A549 (cell line): ENCODE data around the gene SLC25A39. TPM values are rescaled to one million over a fixed set of nuclear protein-coding genes. Genes with fewer than 3 reads are reported as not detected.
A peak's percentile ranks its signal among the peaks of the same experiment; 100 is the strongest.

Source experiments
- ATAC-seq, 2 experiments: fragments of 200-7000 bp in 1 of 2; fragments of >200 bp in 1 of 2; cut with Nextera tagmentation in 1 of 2; cut with Tn5 transposase in 1 of 2; 3 replicates each; pipeline versions ENCODE4 v1.8.0 to v1.9.1; 2018 to 2020; ENCODE audit warnings: mild to moderate bottlenecking in 1 of 2, moderate library complexity in 1 of 2
- CTCF ChIA-PET: fragments of 300-600 bp; sonication (Branson Sonifier 250); formaldehyde crosslinking; extraction: SDS; loops from one replicate; lab custom pipeline; 2021; ENCODE audit warnings: antibody characterized with exemption, inconsistent platforms; lab: Yijun Ruan, JAX
- POLR2A ChIA-PET: fragments of 350-600 bp; formaldehyde crosslinking; extraction: SDS; loops from one replicate; lab custom pipeline; 2021; ENCODE audit warnings: antibody characterized with exemption, inconsistent platforms; lab: Yijun Ruan, JAX
- DNase-seq, 2 experiments: peaks; one replicate each; pipeline versions ENCODE4 v3.0.0 to v3.0.0-alpha.2; 2011 to 2016; ENCODE audit warnings: low read depth in 1 of 2, low spot score in 1 of 2
- FAIRE-seq: peaks from 2 replicates; lab custom pipeline; 2011; peaks lifted over from hg19 to GRCh38; lab: Jason Lieb, UNC
- H3K27ac ChIP-seq, 2 experiments: fragments of >200 bp; sonication (Bioruptor Twin); formaldehyde crosslinking; 3 replicates each; pipeline ENCODE4 v1.5.1; 2016 to 2017
- H3K4me1 ChIP-seq: fragments of >200 bp; sonication (Bioruptor Twin); formaldehyde crosslinking; 3 replicates; pipeline ENCODE4 v1.6.1; 2016
- H3K4me2 ChIP-seq: fragments of >200 bp; sonication (Bioruptor Twin); formaldehyde crosslinking; 3 replicates; pipeline ENCODE4 v1.6.1; 2016
- H3K4me3 ChIP-seq: fragments of >200 bp; sonication (Bioruptor Twin); formaldehyde crosslinking; 3 replicates; pipeline ENCODE4 v1.5.1; 2016
- H3K9me3 ChIP-seq: fragments of >200 bp; sonication (Bioruptor Twin); formaldehyde crosslinking; 3 replicates; pipeline ENCODE4 v1.6.1; 2016
- BHLHE40 ChIP-seq: IDR thresholded peaks from 2 replicates; pipeline ENCODE4 v1.6.1; 2012; ENCODE audit warnings: low read depth, low read length, inconsistent platforms
- CBX8 ChIP-seq: fragments of 200-600 bp; sonication (generic); IDR thresholded peaks from 2 replicates; pipeline ENCODE4 v1.6.1; 2016
- CHD4 ChIP-seq: fragments of 200-600 bp; sonication (generic); IDR thresholded peaks from 2 replicates; pipeline ENCODE4 v1.6.1; 2016; ENCODE audit warnings: antibody characterized with exemption, mild to moderate bottlenecking, borderline replicate concordance
- EHF ChIP-seq: fragments of 250-450 bp; sonication (Bioruptor Pico); IDR thresholded peaks from 2 replicates; pipeline ENCODE4 v1.5.0; 2020; ENCODE audit warnings: mild to moderate bottlenecking
- ESRRA ChIP-seq: fragments of 150-350 bp; IDR thresholded peaks from 2 replicates; pipeline ENCODE4 v1.6.1; 2014; ENCODE audit warnings: mild to moderate bottlenecking, low read length, borderline replicate concordance
- FOSB ChIP-seq: fragments of 250-450 bp; sonication (Bioruptor Pico); IDR thresholded peaks from 2 replicates; pipeline ENCODE4 v1.5.0; 2020; ENCODE audit warnings: mild to moderate bottlenecking, moderate library complexity
- FOSL2 ChIP-seq, 2 experiments: fragments of 450-650 bp in 1 of 2; fragments of >200 bp in 1 of 2; sonication (Bioruptor Twin) in 1 of 2; formaldehyde crosslinking; IDR thresholded peaks; 2 replicates each; pipeline versions ENCODE4 v1.5.0 to v1.6.1; 2016 to 2020; ENCODE audit warnings: mild to moderate bottlenecking in 1 of 2, moderate library complexity in 1 of 2
- FOXS1 ChIP-seq: fragments of 250-450 bp; sonication (Bioruptor Pico); IDR thresholded peaks from 2 replicates; pipeline ENCODE4 v1.5.0; 2020; ENCODE audit warnings: mild to moderate bottlenecking, moderate library complexity
- KDM1A ChIP-seq: fragments of 200-600 bp; sonication (generic); IDR thresholded peaks from 2 replicates; pipeline ENCODE4 v1.6.1; 2016; ENCODE audit warnings: low read depth, mild to moderate bottlenecking
- KDM5A ChIP-seq: fragments of 200-600 bp; sonication (generic); IDR thresholded peaks from 2 replicates; pipeline ENCODE4 v1.6.1; 2016; ENCODE audit warnings: antibody characterized with exemption, mild to moderate bottlenecking
- MAZ ChIP-seq: fragments of 150-350 bp; IDR thresholded peaks from 2 replicates; pipeline ENCODE4 v1.6.1; 2014; ENCODE audit warnings: antibody characterized with exemption, low read depth, low read length, borderline replicate concordance
- MYC ChIP-seq: IDR thresholded peaks from 2 replicates; pipeline ENCODE4 v1.6.1; 2012; ENCODE audit warnings: mild to moderate bottlenecking, inconsistent platforms, low read length, improper control_type of control experiment, borderline replicate concordance
- NR3C1 ChIP-seq: fragments of >200 bp; sonication (Bioruptor Twin); formaldehyde crosslinking; IDR thresholded peaks from 3 replicates; pipeline ENCODE4 v1.6.1; 2017
- PHF8 ChIP-seq: fragments of 200-600 bp; sonication (generic); IDR thresholded peaks from 2 replicates; pipeline ENCODE4 v1.6.1; 2016; ENCODE audit warnings: low read depth, mild to moderate bottlenecking, antibody characterized with exemption, moderate library complexity, borderline replicate concordance
- POLR2A ChIP-seq: IDR thresholded peaks from 2 replicates; pipeline ENCODE4 v1.6.1; 2012; ENCODE audit warnings: mild to moderate bottlenecking, low read length
- RAD21 ChIP-seq, 2 experiments: fragments of >200 bp in 1 of 2; sonication (Bioruptor Twin) in 1 of 2; formaldehyde crosslinking in 1 of 2; IDR thresholded peaks in 1 of 2; conservative IDR thresholded peaks in 1 of 2; 2 replicates in 1 of 2; 3 replicates in 1 of 2; pipeline ENCODE4 v1.6.1; 2012 to 2018; ENCODE audit warnings: inconsistent platforms in 1 of 2
- RFX5 ChIP-seq: fragments of 450-650 bp; IDR thresholded peaks from 2 replicates; pipeline ENCODE4 v1.7.1; 2014; ENCODE audit warnings: antibody characterized with exemption, mild to moderate bottlenecking, moderate library complexity
- SMC3 ChIP-seq: fragments of >200 bp; sonication (Bioruptor Twin); formaldehyde crosslinking; IDR thresholded peaks from 3 replicates; pipeline ENCODE4 v1.6.1; 2018; ENCODE audit warnings: inconsistent platforms
- SREBF2 ChIP-seq: fragments of 450-650 bp; IDR thresholded peaks from 2 replicates; pipeline ENCODE4 v1.6.1; 2014; ENCODE audit warnings: mild to moderate bottlenecking, moderate library complexity
- TP53 ChIP-seq: fragments of 250-450 bp; sonication (Bioruptor Pico); IDR thresholded peaks from 2 replicates; pipeline ENCODE4 v1.5.0; 2021; ENCODE audit warnings: mild to moderate bottlenecking, moderate library complexity
- ZC3H11A ChIP-seq: fragments of 450-650 bp; IDR thresholded peaks from 2 replicates; pipeline ENCODE4 v1.6.1; 2014; ENCODE audit warnings: antibody characterized with exemption, mild to moderate bottlenecking
- ZFP36 ChIP-seq: fragments of 450-650 bp; IDR thresholded peaks from 2 replicates; pipeline ENCODE4 v1.6.1; 2014; ENCODE audit warnings: borderline replicate concordance; ENCODE audit not compliant: partially characterized antibody
- WGBS: methylation state at CpG from one replicate; pipeline ENCODE4 v1.1.6; 2017; ENCODE audit errors: missing lambda C conversion rate; 5-methylcytosine and 5-hydroxymethylcytosine counted together
- polyA plus RNA-seq, 4 experiments: library from polyadenylated mRNA; depleted of rRNA in 3 of 4; stranded (reverse); fragments of >200 nt; fragmentation: RNase III in 1 of 4; extraction: RNeasy Plus Mini Kit Qiagen cat#74134 plus additional on column Dnase treatment in 1 of 4; gene quantifications; 2 replicates in 3 of 4; 3 replicates in 1 of 4; pipeline ENCODE4 v1.2.3, GENCODE V29; 2011 to 2017
- TF ChIP-seq, protein P1 (sequence below): IDR thresholded peaks from 2 replicates; pipeline ENCODE4 v1.6.1; 2012
- TF ChIP-seq, protein P2 (sequence below): fragments of 250-450 bp; sonication (Bioruptor Pico); IDR thresholded peaks from 2 replicates; pipeline ENCODE4 v1.5.0; 2021; ENCODE audit warnings: mild to moderate bottlenecking, moderate library complexity, borderline replicate concordance
- TF ChIP-seq, protein P3 (sequence below): IDR thresholded peaks from 2 replicates; pipeline ENCODE4 v1.6.1; 2012

The SLC25A39 gene
- polyA plus RNA-seq, 2 of the 4 experiments (the other 2 are of a cell fraction) = 80.9 to 154 TPM

DNA sequence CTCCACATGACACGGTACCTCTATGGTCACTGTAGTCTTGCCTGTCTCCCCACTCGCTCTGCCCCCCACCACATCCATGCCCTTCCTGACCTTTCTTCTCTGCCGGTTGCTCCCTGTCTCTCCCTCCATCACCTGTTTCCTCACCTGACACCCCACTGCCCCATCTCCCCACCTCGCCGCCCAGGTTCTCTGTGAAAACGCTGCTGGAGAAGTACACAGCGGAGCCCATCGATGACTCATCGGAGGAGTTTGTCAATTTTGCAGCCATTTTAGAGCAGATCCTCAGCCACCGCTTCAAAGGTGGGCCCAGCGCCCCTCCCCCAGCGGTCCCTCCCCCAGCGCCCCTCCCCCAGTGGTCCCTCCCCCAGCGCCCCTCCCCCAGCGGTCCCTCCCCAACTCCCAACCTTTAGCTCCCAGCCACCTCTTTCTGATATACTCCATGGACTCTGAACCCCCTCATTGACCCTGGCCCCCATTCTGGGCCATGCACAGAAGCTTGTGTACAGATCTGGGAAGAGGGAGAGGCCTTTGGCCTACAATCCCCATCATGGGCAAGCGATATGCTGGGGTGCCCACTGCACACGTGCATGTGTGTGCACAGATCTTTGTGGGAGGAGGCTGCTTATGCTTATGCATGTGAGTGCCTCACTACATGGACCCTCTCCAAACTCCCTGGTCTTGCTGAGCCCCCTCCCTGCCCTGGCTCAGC lies 12.1 kb downstream of the SLC25A39 start:
- Histone ChIP-seq H3K4me3 (no peak overlapping the region), H3K4me2 (no peak overlapping the region), H3K27ac (no peak overlapping the region), H3K9me3 (no peaks in the 10 kb centered on the region), H3K4me1 (peaks cover 15% of the 10 kb centered on the region)
- FAIRE-seq (no peak), DNase-seq (no peak), ATAC-seq (no peak)
- 65% methylated on average over 13 of the region's 17 CpGs for WGBS
- ChIA-PET POLR2A (interaction anchor here (0.8 to 0.9 kb wide), 2 partner anchors 91 to 93 kb away, joined by 3 to 7 read pairs; partner anchors contain the start of gene UBTF), CTCF (interaction anchor here (0.7 to 4.5 kb wide), 6 partner anchors 11 to 229 kb away, joined by 3 to 31 read pairs (median 4); no protein-coding TSS in a partner anchor)
- TF ChIP-seq, protein P1, sequence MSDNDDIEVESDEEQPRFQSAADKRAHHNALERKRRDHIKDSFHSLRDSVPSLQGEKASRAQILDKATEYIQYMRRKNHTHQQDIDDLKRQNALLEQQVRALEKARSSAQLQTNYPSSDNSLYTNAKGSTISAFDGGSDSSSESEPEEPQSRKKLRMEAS = no peak
- no peak for TF ChIP-seq FOSL2 (IDR thresholded peaks at IDR 0.05)
- TF ChIP-seq FOSL2 (CRISPR knock-in tag; IDR thresholded peaks at IDR 0.05) = peak; percentile 69

DNA sequence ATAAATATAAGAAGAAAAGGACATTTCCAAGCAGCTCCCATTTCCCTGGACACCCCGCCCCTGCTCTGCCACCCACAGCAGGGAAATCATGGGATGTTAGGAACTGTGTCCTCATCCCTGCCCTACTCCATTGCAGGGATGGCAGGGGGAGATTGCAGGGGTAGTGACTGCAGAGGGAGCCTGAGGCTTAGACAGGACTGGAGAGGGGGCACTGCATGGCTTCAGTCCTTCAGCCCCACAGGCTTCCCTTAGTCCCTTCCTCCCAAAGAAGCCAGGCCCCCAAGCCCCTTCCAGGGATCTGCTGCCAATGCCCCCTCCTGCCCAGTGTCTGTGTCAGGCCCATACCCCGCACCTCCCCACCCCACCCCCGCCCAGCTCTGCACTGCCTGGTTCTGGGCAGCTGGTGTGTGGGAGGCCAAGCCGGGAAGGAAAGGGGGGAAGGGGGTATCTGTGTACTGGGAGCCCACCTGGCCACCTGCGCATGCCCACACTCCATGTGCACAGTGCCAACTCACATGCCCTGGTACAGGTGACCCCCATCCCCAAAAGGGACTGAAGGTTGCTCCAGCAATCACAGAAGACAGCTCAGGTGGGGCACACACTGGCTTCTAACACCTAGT lies 13.0 kb downstream of the SLC25A39 start:
- TF ChIP-seq SMC3 = no peak
- no peak for TF ChIP-seq CHD4
- TF ChIP-seq ZC3H11A = no peak
- TF ChIP-seq KDM1A = no peak
- no peak for TF ChIP-seq BHLHE40
- TF ChIP-seq EHF (CRISPR knock-in tag) = no peak
- no peak for TF ChIP-seq NR3C1
- TF ChIP-seq SREBF2 = no peak
- TF ChIP-seq RAD21 (conservative IDR thresholded peaks at IDR 0.05 in 1 of 2, IDR thresholded peaks at IDR 0.05 in 1 of 2) = no peak
- TF ChIP-seq ZFP36 = no peak
- Histone ChIP-seq H3K4me2 (no peak overlapping the region), H3K27ac (no peak overlapping the region), H3K9me3 (no peaks in the 10 kb centered on the region), H3K4me3 (no peak overlapping the region), H3K4me1 (peaks cover 18% of the 10 kb centered on the region)
- 47% methylated on average over 2 of the region's 5 CpGs for WGBS
- CTCF ChIA-PET = interaction anchor here (0.9 to 4.5 kb wide), 9 partner anchors 9 to 228 kb away, joined by 3 to 31 read pairs (median 6); no protein-coding TSS in a partner anchor
- POLR2A ChIA-PET = no interaction called here
- FAIRE-seq (no peak), ATAC-seq (no peak), DNase-seq (no peak)

DNA sequence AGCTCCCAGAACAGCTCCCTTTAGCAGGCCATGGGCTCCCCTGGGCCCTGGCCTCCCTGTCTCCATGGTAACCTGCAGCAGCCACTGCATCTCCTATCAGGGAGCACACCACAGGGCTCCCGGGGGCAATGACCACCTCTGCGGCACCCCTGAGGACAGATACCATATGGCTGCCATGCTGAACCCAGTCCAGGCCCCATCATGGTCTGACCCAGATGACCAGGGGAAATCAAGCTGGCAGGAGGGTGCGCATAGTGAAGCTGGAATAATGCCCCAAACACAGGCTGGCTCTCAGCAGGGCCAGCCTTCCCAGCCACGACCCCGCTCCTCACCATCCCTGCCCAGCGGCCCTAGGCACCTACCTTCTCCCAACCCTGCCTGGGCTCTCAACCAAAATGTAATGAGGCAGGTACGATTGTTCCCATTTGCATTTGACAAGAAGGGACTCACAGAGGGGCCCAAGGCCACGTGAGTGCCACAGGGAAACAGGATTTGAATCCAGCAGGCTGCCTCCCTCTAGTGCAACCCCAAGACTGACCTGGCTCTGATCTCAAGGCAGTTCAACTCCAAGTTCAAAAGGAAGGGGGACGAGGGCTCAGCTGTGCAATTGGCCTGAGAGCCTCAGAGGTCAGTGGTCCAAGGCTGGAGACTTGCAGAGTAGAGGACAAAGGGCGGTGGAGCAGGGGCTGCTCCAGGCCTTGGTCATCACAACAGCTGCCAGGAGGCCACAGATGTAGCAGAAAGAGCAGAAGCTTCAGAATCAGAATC lies 13.8 kb downstream of the SLC25A39 start:
- H3K4me1 ChIP-seq = peaks cover 18% of the 10 kb centered on the region
- TF ChIP-seq FOXS1 (CRISPR knock-in tag) = no peak
- TF ChIP-seq CBX8 = no peak
- no peak for TF ChIP-seq ESRRA
- TF ChIP-seq FOSL2 (IDR thresholded peaks at IDR 0.05) = no peak
- TF ChIP-seq FOSL2 (CRISPR knock-in tag; IDR thresholded peaks at IDR 0.05) = no peak
- no peak for TF ChIP-seq MYC
- TF ChIP-seq, protein P2, sequence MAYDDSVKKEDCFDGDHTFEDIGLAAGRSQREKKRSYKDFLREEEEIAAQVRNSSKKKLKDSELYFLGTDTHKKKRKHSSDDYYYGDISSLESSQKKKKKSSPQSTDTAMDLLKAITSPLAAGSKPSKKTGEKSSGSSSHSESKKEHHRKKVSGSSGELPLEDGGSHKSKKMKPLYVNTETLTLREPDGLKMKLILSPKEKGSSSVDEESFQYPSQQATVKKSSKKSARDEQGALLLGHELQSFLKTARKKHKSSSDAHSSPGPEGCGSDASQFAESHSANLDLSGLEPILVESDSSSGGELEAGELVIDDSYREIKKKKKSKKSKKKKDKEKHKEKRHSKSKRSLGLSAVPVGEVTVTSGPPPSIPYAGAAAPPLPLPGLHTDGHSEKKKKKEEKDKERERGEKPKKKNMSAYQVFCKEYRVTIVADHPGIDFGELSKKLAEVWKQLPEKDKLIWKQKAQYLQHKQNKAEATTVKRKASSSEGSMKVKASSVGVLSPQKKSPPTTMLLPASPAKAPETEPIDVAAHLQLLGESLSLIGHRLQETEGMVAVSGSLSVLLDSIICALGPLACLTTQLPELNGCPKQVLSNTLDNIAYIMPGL (CRISPR knock-in tag) = no peak
- TF ChIP-seq KDM5A = no peak
- TF ChIP-seq PHF8 = no peak
- TF ChIP-seq TP53 (CRISPR knock-in tag) = no peak
- TF ChIP-seq RAD21 (conservative IDR thresholded peaks at IDR 0.05 in 1 of 2, IDR thresholded peaks at IDR 0.05 in 1 of 2) = no peak
- TF ChIP-seq RFX5 = no peak
- TF ChIP-seq, protein P1 = no peak
- TF ChIP-seq, protein P3, sequence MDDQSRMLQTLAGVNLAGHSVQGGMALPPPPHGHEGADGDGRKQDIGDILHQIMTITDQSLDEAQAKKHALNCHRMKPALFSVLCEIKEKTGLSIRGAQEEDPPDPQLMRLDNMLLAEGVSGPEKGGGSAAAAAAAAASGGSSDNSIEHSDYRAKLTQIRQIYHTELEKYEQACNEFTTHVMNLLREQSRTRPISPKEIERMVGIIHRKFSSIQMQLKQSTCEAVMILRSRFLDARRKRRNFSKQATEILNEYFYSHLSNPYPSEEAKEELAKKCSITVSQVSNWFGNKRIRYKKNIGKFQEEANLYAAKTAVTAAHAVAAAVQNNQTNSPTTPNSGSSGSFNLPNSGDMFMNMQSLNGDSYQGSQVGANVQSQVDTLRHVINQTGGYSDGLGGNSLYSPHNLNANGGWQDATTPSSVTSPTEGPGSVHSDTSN = no peak
- TF ChIP-seq POLR2A = no peak
- no peak for TF ChIP-seq NR3C1
- no peak for TF ChIP-seq FOSB (CRISPR knock-in tag)
- TF ChIP-seq MAZ = no peak
- H3K4me2 ChIP-seq = no peak overlapping the region
- no peak for FAIRE-seq
- ATAC-seq = no peak
- 60% methylated on average over 10 of the region's 10 CpGs for WGBS
- no peak overlapping the region for H3K27ac ChIP-seq
- H3K4me3 ChIP-seq = no peak overlapping the region
- H3K9me3 ChIP-seq = no peaks in the 10 kb centered on the region
- DNase-seq = no peak
- ChIA-PET POLR2A (no interaction called here), CTCF (interaction anchor here (1.0 to 4.5 kb wide), 13 partner anchors 8 to 196 kb away, joined by 3 to 31 read pairs (median 5); partner anchors contain the start of genes SLC25A39 and UBTF)
